ENCODE measurements around the gene NR4A2.
"Not testable (repeated sequence)": the region's sequence is repeated elsewhere in the genome, so short reads cannot be mapped to it uniquely, and the experiment has no call there.

NR4A2 gene

DNA sequence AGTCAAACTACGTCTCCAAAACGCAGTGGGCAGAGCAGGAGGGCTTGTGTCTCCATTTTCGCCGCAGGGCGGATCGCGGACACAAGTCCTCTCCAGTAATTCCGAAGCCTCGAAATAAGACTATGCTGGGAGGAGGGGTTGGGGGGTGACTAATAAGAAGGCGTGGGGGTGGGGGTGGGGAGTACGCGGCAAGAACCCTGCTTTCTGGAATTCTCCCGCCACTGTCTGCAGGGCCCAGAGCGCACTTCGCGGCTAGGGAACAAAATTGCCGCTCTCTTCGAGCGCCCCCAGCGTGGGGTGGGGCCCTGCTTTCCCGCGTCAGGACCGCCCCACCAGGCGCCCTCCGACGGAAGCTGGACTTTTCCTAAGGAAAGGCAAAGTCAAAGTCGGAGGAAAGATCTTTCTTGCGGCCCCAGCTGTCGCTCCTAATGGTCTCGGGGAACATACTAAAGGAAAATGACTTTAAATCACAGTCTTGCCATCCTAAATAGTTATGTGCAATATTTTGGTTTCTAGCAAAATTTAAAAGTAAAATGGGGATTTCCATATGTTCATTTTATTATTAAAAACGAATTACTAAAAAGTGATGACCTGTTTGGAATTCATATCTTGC is 11.9 kb downstream of the NR4A2 start:
- DNase-seq, result no peak

GRCh38 chr2:156319811-156320485 is 12.6 kb downstream of the NR4A2 start:
- DNase-seq, result no peak

DNA sequence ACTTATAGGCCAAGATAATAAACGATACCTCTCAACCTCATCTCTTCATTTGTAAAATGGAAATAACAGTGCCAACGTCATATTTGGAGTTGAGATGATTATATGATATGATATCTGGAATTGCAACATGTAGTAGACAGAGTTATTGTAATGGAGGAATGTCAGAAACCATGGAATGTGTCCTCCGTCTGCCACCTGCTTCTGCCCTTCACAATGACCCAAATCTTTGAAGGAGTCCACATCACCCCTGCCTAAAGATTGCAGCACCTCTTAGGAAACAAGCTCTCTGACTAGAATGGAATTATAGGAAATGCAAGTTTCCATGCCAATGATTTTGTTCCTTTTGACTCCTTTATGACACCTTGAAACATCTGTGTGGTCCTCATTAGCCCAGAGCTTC is 14.9 kb downstream of the NR4A2 start:
- DNase-seq, result no peak

- no peak for DNase-seq
These were observed 20.5 kb downstream of the NR4A2 start for GRCh38 chr2:156311976-156312375.

DNA sequence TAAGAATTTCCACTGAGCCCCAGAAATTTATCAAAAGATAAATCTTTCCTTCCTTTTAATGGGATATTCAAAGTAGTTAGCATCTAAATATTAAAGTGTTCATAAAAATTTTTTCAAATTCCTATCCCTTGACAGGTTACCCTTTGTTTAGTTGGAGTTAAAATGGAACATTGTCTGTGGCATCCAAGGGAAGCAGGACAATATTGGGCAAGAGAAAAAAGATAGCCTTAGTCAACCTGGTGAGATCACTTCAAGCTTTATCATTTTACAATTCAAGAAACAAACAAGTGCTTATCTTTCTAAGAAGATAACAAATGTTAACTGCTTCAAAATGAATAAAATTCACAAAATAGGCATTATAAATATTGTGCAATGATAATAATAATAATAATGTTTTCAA is 21.7 kb downstream of the NR4A2 start:
- DNase-seq, result no peak

DNA sequence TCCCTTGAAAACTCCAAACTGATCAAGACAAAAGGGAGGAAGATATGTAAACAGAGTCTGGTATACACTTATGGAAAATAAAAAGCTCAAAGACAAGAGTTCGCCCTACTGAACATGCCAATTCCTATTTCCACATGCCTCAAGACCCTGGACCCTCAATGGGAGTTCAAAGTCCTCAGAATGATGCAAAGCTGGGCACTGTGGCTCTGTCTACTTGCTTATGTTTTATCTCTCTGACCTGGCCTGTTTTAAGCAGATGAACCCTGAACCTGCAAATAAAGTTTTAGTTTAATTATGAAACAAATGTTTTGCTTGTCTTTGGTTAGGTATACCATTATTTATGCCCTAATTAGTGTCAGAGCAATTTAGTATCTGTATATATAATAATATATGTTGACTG is 22.6 kb downstream of the NR4A2 start:
- no peak for DNase-seq

DNA sequence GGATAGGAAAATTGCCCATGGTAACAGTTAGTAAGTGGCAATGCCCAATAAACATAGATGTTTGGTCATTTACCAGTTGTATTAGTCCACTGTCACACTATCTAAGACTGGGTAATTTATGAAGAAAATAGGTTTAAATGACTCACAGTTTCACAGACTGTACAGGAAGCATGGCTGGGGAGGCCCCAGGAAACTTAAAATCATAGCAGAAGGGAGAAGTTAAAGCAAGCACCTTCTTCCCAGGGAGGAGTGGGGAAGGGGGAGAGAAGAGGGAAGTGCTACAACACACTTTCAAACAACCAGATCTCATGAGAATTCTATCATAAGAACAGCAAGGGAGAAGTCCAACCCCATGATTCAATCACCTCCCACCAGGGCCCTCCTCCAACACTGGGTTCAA is 23.4 kb downstream of the NR4A2 start:
- no peak for DNase-seq

GRCh38 chr2:156306821-156307220 is 25.7 kb downstream of the NR4A2 start:
- DNase-seq, result no peak

DNA sequence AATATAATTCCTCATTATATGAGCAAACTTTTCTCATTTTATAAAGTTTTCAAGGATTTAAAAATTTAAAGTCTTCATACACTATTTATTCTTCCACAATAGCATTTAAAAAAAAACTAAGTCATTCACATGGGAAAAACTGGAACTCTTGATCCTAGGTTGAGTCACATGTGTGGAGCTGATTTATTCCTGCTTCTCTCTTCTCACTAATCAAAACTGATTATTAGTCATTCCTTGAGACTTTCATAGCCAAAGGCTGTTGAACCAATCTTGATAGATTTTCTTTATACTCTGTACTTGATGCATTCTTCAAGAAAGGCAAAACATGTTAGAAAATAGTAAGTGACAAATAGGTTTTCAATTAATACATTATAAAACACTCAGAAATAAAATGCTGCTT is 27.4 kb downstream of the NR4A2 start:
- no peak for DNase-seq

- DNase-seq, result no peak
These were observed 32.2 kb downstream of the NR4A2 start for GRCh38 chr2:156300337-156300736.

DNA sequence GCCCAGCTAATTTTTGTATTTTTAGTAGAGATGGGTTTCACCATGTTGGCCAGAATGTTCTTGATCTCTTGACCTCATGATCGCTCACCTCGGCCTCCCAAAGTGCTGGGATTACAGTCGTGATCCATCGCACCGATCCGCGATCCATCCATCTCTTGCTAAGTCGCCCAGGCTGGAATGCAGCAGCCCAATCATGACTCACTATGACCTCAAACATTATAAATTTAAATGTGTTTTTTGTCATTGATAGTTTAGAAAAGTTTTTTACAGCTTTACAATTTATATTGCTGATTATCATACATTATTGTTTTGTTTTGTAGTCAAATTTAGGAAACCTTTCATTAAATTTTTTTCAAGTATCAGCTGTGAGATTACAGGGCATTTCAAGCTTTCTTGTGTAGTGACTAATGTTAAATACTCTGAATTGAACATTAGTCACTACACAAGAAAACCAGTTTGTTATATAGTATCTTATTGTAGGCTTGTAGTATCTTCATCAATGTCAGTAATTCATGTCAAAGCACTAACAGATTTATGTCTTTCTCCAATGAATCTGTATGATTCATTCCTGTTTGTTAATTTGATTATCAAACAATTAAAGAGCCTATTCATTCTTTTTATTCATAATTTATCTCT is 37.5 kb downstream of the NR4A2 start:
- no peak for DNase-seq

GRCh38 chr2:156293382-156293781 is 39.1 kb downstream of the NR4A2 start:
- not testable (repeated sequence) for DNase-seq

DNA sequence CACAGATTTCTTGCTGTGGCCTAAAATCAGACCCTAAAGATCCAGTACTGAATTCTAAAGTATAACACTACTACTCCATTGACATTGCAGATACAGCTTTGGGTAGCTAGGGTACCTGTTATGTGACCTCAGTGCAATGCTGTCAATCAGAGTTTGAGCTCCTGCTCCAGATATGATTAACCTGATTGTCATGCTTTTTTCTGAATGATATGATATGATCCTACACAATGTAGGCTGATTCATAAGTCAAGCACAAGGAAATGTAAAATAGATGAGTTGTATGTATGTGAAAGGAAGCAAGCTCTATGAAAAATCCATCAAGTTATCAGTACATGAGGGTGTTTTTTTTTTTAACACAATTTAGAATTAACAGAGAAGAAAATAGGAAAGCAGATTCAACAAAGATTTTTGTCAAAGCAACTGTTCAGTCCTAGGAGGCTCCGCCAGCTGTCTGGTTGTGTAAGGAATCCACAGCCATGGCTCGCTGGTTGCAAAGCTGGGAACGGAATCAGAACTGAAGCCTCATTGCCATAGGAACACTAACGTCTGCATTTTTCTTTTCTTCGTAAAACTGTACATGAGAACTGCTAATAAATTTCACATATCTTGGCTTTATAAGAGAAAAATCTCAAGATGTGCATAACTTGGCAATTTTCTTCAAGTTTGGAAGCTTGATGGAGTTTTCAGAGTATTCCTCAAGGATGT is 52.9 kb downstream of the NR4A2 start:
- no peak for DNase-seq
